GM19468 (cell line): Measurements from ENCODE around the gene INTS11.

Source experiments
- ATAC-seq: cut with Tn5 transposase; IDR thresholded peaks from one replicate; pipeline ENCODE4 v1.9.1; 2021; ENCODE audit warnings: mild to moderate bottlenecking, moderate library complexity, moderate number of reproducible peaks; ENCODE audit not compliant: unreplicated experiment; ENCODE audit errors: extremely low read depth

INTS11 gene

GRCh38 chr1:1332031-1332755 is 7.7 kb upstream of the INTS11 start:
- ATAC-seq = no peak

GRCh38 chr1:1331068-1331965 is 6.9 kb upstream of the INTS11 start, which contains the start of gene TAS1R3:
TAS1R3 (plus strand) TSS chr1:1331280; CDS start chr1:1331346, 66 bp downstream.
- ATAC-seq = no peak

- no peak for ATAC-seq
Measured at GRCh38 chr1:1330366-1331067, 6.1 kb upstream of the INTS11 start.

- ATAC-seq = no peak
Measured at GRCh38 chr1:1329304-1330210, 5.1 kb upstream of the INTS11 start.

- ATAC-seq = no peak
Measured at GRCh38 chr1:1328254-1328653, 3.8 kb upstream of the INTS11 start.

GRCh38 chr1:1327291-1327690 is 2.8 kb upstream of the INTS11 start:
- no peak for ATAC-seq

GRCh38 chr1:1326075-1326605 is 1.7 kb upstream of the INTS11 start:
- no peak for ATAC-seq

GRCh38 chr1:1325288-1326074 is 1.0 kb upstream of the INTS11 start:
- no peak for ATAC-seq

- no peak for ATAC-seq
Measured at GRCh38 chr1:1324084-1324523, 356 bp downstream of the INTS11 start.

- ATAC-seq = no peak
Measured at GRCh38 chr1:1322952-1323351, 1.5 kb downstream of the INTS11 start.

- no peak for ATAC-seq
Measured at GRCh38 chr1:1322418-1322817, 2.0 kb downstream of the INTS11 start.

- no peak for ATAC-seq
Measured at GRCh38 chr1:1321477-1321876, 3.0 kb downstream of the INTS11 start.

- no peak for ATAC-seq
Measured at GRCh38 chr1:1320666-1321448, 3.6 kb downstream of the INTS11 start.

- no peak for ATAC-seq
Measured at GRCh38 chr1:1319646-1319941, 4.9 kb downstream of the INTS11 start.

GRCh38 chr1:1318777-1319645 is 5.4 kb downstream of the INTS11 start:
- ATAC-seq = no peak

- ATAC-seq = no peak
Measured at GRCh38 chr1:1318131-1318652, 6.3 kb downstream of the INTS11 start.

- ATAC-seq = no peak
Measured at GRCh38 chr1:1317420-1317819, 7.0 kb downstream of the INTS11 start.
